ENCODE measurements around the gene PIK3CB.
A peak's percentile ranks its signal among the peaks of the same experiment; 100 is the strongest.
"Not testable (repeated sequence)": the region's sequence is repeated elsewhere in the genome, so short reads cannot be mapped to it uniquely, and the experiment has no call there.

The PIK3CB gene

DNA sequence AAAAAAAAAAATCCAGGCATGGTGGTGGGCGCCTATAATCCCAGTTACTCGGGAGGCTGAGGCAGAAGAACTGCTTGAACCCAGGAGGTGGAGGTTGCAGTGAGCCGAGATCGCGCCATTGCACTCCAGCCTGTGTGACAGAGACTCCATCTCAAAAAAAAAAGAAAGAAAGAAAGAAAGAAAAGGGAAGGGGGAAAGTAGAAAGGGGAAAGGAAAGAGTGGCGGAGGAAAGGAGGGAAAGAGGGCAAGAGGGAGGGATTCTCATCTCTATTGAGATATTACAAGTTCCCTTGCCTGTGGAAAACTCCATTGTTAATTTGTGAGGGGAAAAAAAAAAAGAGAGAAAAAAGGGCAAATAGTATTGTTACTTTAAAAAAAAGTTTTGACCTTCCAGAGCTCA lies 32.5 kb downstream of the PIK3CB start:
- DNase-seq, result not testable (repeated sequence)

GRCh38 chr3:138801792-138802191 lies 32.9 kb downstream of the PIK3CB start:
- no peak for DNase-seq

DNA sequence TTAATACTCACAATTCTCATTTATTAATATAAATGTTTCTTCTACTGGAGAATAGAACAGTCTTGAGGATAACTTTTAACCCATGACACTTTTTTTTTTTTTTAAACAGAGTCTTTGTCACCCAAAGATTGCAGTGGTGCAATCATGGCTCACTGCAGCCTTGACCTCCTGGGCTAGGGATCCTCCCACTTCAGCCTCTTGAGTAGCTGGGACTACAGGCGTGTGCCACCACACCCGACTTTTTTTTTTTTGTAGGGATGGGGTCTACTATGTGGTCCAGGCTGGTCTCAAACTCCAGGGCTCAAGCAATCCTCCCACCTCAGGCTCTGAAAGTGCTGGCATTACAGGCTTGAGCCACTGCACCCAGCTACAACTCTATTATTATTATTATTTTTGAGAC lies 34.5 kb downstream of the PIK3CB start:
- DNase-seq, result no peak

DNA sequence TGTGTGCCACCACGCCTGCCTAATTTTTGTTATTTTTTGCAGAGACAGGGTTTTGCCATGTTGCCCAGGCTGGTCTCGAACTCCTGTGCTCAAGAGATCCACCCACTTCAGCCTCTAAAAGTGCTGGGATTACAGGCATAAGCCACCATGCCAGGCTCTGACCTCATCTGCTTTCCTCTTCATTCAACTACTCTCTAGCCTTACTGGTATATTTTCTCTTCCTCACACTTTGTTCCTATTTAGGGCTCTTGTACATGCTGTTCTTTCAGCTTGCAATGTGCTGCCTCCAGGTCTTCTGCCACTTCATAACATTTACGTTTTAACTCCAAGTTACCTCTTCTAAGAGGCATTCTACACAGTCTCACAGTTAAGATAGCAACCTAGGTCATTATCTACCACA lies 34.9 kb downstream of the PIK3CB start:
- DNase-seq, result no peak

GRCh38 chr3:138797508-138798038 lies 37.2 kb downstream of the PIK3CB start:
- no peak for DNase-seq

DNA sequence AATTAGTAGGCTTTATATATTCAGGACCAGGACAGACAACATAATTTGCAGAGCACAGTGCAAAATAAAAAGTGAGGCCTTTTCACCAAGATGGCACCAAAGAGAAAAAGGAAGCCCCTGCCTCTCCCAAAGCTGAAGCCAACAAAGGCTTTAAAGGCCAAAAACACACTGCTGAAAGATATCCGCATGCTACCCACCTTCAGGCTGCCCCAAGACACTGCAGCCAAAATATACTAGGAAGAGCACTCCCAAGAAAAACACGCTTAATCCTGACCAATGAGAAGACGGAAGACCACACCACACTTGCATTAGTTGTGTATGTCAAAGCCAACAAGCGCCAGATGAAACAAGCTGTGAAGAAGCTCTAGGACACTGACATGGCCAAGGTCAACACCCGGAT lies 38.0 kb downstream of the PIK3CB start:
- no peak for DNase-seq

DNA sequence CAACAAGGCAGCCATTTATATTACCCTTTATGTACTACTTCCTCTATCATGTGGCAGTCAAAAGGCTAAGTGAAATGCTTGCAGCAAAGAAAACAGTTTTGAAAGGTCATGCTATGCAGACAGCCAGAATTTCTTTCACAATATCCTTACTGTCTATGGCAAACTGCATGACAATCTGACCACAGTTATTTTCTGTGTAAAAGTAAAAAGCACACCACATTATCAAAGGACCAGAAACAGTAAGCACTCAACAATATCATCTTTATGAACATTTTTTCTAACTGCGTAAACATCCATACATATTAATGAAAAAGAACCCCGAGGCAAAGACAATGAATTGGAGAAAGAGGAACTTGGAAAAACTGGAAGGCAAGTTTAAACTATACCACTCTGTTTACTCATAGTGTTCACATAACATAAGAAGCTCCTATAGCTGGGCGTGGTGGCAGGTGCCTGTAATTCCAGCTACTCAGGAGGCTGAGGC lies 47.9 kb downstream of the PIK3CB start:
- no peak for DNase-seq

DNA sequence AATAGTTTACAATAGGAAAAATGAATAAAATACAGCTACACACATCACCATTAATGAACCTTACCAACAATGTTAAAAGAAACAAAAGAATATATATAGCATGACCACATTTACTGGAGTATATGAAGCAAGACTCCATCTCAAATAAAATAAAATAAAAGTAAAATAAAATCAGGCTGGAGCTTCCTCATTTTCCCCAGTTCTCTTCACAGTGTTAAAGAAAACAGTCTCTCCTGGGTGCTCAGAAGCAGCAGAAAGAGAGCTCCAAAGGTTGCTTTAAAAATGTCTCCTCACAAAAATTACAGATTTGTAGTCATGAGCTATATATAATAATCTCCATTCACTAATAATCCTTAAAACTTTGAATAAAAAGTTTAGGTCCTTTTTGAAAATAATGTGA lies 48.8 kb downstream of the PIK3CB start:
- DNase-seq, result no peak

DNA sequence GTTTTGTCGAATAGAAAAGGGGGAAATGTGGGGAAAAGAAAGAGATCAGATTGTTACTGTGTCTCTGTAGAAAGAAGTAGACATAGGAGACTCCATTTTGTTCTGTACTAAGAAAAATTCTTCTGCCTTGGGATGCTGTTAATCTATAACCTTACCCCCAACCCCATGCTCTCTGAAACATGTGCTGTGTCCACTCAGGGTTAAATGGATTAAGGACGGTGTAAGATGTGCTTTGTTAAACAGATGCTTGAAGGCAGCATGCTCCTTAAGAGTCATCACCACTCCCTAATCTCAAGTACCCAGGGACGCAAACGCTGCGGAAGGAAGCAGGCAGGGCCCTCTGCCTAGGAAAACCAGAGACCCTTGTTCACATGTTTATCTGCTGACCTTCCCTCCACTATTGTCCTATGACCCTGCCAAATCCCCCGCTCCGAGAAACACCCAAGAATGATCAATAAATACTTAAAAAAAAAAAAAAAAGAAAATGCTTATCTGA lies 49.3 kb downstream of the PIK3CB start:
- not testable (repeated sequence) for DNase-seq

- DNase-seq, result no peak
These were observed 52.0 kb downstream of the PIK3CB start for GRCh38 chr3:138782755-138783154.

DNA sequence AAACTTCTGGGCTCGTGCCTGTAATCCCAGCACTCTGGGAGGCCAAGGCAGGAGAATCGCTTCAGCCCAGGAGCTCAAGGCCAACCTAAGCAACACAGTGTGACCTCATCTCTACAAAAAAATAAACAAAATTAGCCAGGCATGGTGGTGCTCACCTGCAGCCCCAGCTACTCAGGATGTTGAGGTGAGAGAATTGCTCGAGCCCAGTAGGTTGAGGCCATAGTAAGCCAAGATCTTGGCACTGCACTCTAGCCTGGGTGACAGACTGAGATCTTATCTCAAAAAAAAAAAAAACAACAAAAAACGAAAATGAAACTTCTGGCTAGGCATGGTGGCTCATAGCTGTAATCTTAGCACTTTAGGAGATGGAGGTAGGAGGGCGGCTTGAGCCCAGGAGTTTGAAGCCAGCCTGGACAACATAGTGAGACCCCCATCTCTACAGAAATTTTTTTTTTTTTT lies 53.7 kb downstream of the PIK3CB start:
- DNase-seq, result no peak

DNA sequence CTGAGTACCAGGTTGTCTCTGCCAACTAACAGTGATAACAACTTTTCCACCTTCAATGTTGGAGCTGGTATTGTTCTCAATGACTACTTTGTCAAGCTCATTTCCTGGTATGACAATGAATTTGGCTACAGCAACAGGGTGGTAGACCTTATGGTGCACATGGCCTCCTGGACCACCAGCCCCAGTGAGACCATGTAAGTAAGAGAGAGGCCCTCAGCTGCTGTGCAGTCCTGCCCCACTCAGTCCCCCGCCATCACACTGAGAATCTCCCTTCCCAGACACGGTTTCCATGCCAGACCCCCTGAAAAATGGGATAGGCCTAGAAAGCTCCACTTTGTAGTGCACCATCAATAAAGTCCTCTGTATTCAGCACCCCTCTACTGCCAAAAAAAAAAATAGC lies 56.1 kb downstream of the PIK3CB start:
- DNase-seq, result no peak

- DNase-seq, result no peak
These were observed 57.8 kb downstream of the PIK3CB start for GRCh38 chr3:138776961-138777360.

GRCh38 chr3:138775254-138775595 lies 59.5 kb downstream of the PIK3CB start:
- no peak for DNase-seq

DNA sequence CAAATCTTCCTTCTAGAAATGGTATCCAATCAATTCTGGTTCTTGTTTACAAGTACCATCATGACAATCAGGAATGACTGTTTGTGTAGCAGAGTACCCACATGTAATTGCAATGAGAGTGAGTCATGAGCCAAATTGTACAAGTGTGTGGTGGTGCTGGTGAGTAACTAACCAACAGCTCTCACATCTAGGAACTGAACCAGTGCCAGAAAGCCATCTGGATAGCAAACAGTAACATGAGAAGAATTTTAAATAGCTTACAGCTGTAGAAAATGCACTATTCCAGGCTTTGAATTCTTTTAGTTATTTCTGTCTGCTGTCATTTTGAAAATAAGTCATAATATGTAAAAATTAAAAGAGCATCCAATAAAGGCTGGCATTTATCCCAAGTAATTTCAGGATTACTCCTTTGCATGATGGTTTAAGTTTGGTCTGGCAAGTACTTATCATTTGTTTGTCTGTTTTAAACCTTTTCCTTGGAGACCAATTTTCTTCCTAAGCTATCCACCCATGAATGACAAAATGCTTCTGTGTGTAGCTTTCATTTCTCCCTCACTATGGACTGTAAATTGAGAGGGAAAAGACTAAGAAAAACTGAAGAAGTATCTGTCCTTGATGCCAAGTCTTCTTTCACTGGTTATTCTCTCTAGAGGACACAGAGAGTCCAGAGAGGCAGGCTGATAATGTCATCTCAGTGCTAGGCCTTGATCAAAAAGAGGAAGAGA lies 60.0 kb downstream of the PIK3CB start:
- DNase-seq, result peak; percentile 77

DNA sequence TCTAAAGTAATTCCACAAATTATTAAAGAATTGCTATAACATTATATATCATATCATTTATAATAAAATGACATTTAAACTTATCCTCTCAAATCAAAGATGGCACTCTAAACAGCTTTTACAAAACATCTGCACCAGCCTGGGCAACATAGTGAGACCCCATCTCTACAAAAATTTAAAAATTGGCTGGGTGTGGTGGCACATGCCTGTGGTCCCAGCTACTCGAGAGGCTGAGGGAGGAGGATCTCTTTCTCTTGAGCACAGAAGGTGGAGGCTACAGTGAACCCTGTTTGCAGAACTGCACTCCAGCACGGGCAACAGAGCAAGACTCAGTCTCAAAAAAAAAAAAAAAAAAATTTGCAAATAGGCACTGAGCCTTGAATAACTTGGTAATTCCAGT lies 63.1 kb downstream of the PIK3CB start:
- DNase-seq, result no peak

- DNase-seq, result no peak
These were observed 65.1 kb downstream of the PIK3CB start for GRCh38 chr3:138769616-138770015.

DNA sequence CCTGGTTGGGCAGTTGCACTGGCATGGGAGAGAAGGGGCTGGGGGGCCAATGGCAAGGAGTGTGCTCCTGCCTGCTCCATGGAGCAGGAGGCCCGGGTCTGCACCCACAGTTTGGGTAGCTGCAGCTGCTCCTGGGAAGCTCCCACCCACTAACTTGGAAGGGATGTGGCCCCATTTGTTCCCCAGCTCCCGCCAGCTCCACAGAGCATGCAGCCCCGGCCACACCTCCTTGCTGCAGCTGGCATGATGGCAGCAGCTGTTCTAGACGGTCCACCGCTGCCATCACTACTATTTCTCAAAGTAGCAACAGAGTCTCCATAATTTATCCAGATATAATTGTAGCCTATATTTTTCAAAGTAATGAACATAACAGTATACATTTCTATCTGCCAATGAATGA lies 65.8 kb downstream of the PIK3CB start:
- no peak for DNase-seq

- DNase-seq, result no peak
These were observed 66.6 kb downstream of the PIK3CB start for GRCh38 chr3:138768125-138768524.

GRCh38 chr3:138767498-138768104 lies 67.1 kb downstream of the PIK3CB start:
- no peak for DNase-seq

GRCh38 chr3:138761002-138761401 lies 73.7 kb downstream of the PIK3CB start:
- DNase-seq, result no peak

DNA sequence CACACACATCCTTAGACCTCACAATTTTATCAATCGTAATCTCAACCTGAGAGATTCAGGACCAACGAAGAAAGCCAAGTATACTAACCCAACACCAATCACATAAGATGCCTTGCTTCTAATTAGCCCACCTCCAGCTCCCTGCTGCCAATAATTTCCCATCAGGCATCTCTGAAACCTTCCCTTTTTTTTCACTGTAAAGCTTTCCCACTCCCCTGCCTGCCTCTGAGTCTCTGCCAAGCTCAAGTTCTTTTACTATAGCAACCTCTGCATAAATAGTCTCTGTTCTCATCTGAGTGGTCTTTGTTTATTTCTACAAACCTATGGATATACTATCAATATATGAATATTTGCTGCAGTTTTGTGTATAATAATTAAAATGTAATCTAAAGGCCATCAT lies 86.5 kb downstream of the PIK3CB start:
- DNase-seq, result no peak

DNA sequence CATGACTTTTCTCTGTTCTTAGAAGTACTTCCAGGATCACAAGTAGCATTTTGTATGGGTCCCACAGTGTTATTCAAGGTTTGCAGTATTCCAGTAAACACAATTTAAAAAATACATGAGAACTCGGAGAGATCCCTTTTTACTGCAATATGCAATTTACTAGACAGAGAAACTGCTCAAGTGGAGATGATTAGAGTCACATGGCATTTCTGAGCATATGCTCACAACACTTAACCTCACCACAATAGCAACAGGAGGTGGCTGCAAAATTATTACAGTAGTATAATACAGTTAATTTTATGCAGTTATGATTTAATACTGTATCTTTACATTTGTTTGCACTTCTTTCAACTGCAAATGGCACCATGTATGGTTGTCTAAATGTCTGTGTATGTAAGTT lies 87.5 kb downstream of the PIK3CB start:
- DNase-seq, result no peak

GRCh38 chr3:138740072-138740471 lies 94.7 kb downstream of the PIK3CB start:
- DNase-seq, result no peak
